Measurements from ENCODE around the gene DNAI1. TPM values are rescaled to one million over a fixed set of nuclear protein-coding genes. Genes with fewer than 3 reads are reported as not detected.
"Not testable (repeated sequence)": the region's sequence is repeated elsewhere in the genome, so short reads cannot be mapped to it uniquely, and the experiment has no call there.

DNAI1 gene
- total and polyA plus RNA-seq, 7 experiments from 2014 or later, result not detected

- Mint-ChIP-seq H3K9me3 (no peaks in the 10 kb centered on the region), H3K4me3 (no peak overlapping the region), H3K27ac (no peak overlapping the region), H3K36me3 (peaks cover 0 to 21% (median 0%) of the 10 kb centered on the region in 5 donors), H3K27me3 (no peaks in the 10 kb centered on the region), H3K4me1 (peaks cover 0 to 7% (median 0%) of the 10 kb centered on the region in 7 donors)
- no peaks in the 10 kb centered on the region for H3K27me3 ChIP-seq (ENCODE audit: control insufficient read depth in 2 of 2, insufficient read depth in 2 of 2, low read length in 2 of 2)
- CTCF ChIA-PET, result no interaction called here
- no peaks in the 10 kb centered on the region for H3K4me1 ChIP-seq (ENCODE audit: control insufficient read depth in 2 of 2, insufficient read depth in 2 of 2, low read length in 2 of 2)
- no peak overlapping the region for H3K4me3 ChIP-seq (ENCODE audit: low read length)
- no peaks in the 10 kb centered on the region for H3K36me3 ChIP-seq (ENCODE audit: control insufficient read depth in 2 of 3, insufficient read depth in 3 of 3, low read length in 3 of 3)
- ATAC-seq (no peak), DNase-seq (no peak)
- no peaks in the 10 kb centered on the region for H3K9me3 ChIP-seq (ENCODE audit: control insufficient read depth in 2 of 3, low read length in 3 of 3)
- intact Hi-C loops (cut with micrococcal nuclease), result no loop called here
- no peak overlapping the region for H3K27ac ChIP-seq (ENCODE audit: low read depth, low read length)
- POLR2A ChIA-PET, result no interaction called here
Observed at GRCh38 chr9:34426347-34427074, 32.1 kb upstream of the DNAI1 start.

GRCh38 chr9:34428325-34428958, 30.2 kb upstream of the DNAI1 start:
- CTCF ChIA-PET, result interaction anchor here (1.9 kb wide), 1 partner anchor 25 kb away, joined by 5 read pairs; no protein-coding TSS in a partner anchor
- peaks cover 0 to 8% (median 0%) of the 10 kb centered on the region in 7 donors for H3K4me1 Mint-ChIP-seq
- no peak for DNase-seq
- H3K36me3 Mint-ChIP-seq, result peaks cover 0 to 22% (median 0%) of the 10 kb centered on the region in 5 donors
- no peaks in the 10 kb centered on the region for H3K27me3 ChIP-seq (ENCODE audit: control insufficient read depth in 2 of 2, insufficient read depth in 2 of 2, low read length in 2 of 2)
- H3K27ac ChIP-seq (ENCODE audit: low read depth, low read length), result no peak overlapping the region
- H3K9me3 ChIP-seq (ENCODE audit: control insufficient read depth in 2 of 3, low read length in 3 of 3), result no peaks in the 10 kb centered on the region
- intact Hi-C loops (cut with micrococcal nuclease), result no loop called here
- H3K4me1 ChIP-seq (ENCODE audit: control insufficient read depth in 2 of 2, insufficient read depth in 2 of 2, low read length in 2 of 2), result no peaks in the 10 kb centered on the region
- no peaks in the 10 kb centered on the region for H3K9me3 Mint-ChIP-seq
- no peaks in the 10 kb centered on the region for H3K36me3 ChIP-seq (ENCODE audit: control insufficient read depth in 2 of 3, insufficient read depth in 3 of 3, low read length in 3 of 3)
- ATAC-seq, result no peak
- H3K27ac Mint-ChIP-seq, result no peak overlapping the region
- no peaks in the 10 kb centered on the region for H3K27me3 Mint-ChIP-seq
- POLR2A ChIA-PET, result no interaction called here
- no peak overlapping the region for H3K4me3 ChIP-seq (ENCODE audit: low read length)
- H3K4me3 Mint-ChIP-seq, result no peak overlapping the region

- intact Hi-C loops (cut with micrococcal nuclease), result no loop called here
- no peak for ATAC-seq
- H3K9me3 ChIP-seq (ENCODE audit: control insufficient read depth in 2 of 3, low read length in 3 of 3), result no peaks in the 10 kb centered on the region
- ChIA-PET CTCF (interaction anchor here (1.9 kb wide), 1 partner anchor 161 kb away, joined by 8 read pairs; no protein-coding TSS in a partner anchor), POLR2A (no interaction called here)
- H3K4me1 Mint-ChIP-seq, result peaks cover 0 to 6% (median 0%) of the 10 kb centered on the region in 7 donors
- H3K4me3 ChIP-seq (ENCODE audit: low read length), result no peak overlapping the region
- H3K27me3 ChIP-seq (ENCODE audit: control insufficient read depth in 2 of 2, insufficient read depth in 2 of 2, low read length in 2 of 2), result no peaks in the 10 kb centered on the region
- no peak overlapping the region for H3K27ac ChIP-seq (ENCODE audit: low read depth, low read length)
- H3K36me3 ChIP-seq (ENCODE audit: control insufficient read depth in 2 of 3, insufficient read depth in 3 of 3, low read length in 3 of 3), result no peaks in the 10 kb centered on the region
- H3K27ac Mint-ChIP-seq, result peak overlapping the region in 1 of 9 donors; percentile 68
- H3K4me1 ChIP-seq (ENCODE audit: control insufficient read depth in 2 of 2, insufficient read depth in 2 of 2, low read length in 2 of 2), result no peaks in the 10 kb centered on the region
- peaks cover 0 to 21% (median 0%) of the 10 kb centered on the region in 5 donors for H3K36me3 Mint-ChIP-seq
- DNase-seq, result peak in 1 of 9 donors; percentile 25
- no peaks in the 10 kb centered on the region for H3K9me3 Mint-ChIP-seq
- H3K27me3 Mint-ChIP-seq, result no peaks in the 10 kb centered on the region
- H3K4me3 Mint-ChIP-seq, result no peak overlapping the region
Observed at GRCh38 chr9:34430843-34431437, 27.7 kb upstream of the DNAI1 start.

DNA sequence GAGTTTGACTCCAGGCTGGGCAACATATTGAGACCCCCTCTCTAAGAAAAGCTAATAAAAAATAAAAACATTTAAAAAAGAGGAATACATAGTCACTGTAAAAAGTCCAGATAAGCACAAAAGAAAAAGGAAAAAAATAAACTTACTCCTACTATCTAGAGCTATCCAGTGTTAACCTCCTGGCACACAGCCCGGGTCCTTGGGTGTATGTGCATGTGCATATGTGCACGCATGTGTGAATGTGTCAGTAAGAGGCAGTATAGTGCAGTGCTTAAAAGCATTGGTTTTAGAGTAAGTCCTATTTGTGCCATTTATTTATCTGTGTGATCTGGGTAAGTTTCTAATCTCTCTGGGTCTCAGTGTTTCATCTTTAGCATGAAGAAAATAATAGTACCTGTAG, 26.9 kb upstream of the DNAI1 start:
- H3K4me3 ChIP-seq (ENCODE audit: low read length), result no peak overlapping the region
- peaks cover 0 to 21% (median 0%) of the 10 kb centered on the region in 5 donors for H3K36me3 Mint-ChIP-seq
- no peaks in the 10 kb centered on the region for H3K9me3 Mint-ChIP-seq
- ChIA-PET POLR2A (no interaction called here), CTCF (interaction anchor here (1.9 kb wide), 1 partner anchor 160 kb away, joined by 8 read pairs; no protein-coding TSS in a partner anchor)
- H3K27ac ChIP-seq (ENCODE audit: low read depth, low read length), result no peak overlapping the region
- H3K27ac Mint-ChIP-seq, result no peak overlapping the region
- H3K9me3 ChIP-seq (ENCODE audit: control insufficient read depth in 2 of 3, low read length in 3 of 3), result no peaks in the 10 kb centered on the region
- no peaks in the 10 kb centered on the region for H3K27me3 Mint-ChIP-seq
- DNase-seq (no peak), ATAC-seq (no peak)
- H3K4me1 Mint-ChIP-seq, result peaks cover 0 to 6% (median 0%) of the 10 kb centered on the region in 7 donors
- intact Hi-C loops (cut with micrococcal nuclease), result no loop called here
- no peak overlapping the region for H3K4me3 Mint-ChIP-seq
- no peaks in the 10 kb centered on the region for H3K4me1 ChIP-seq (ENCODE audit: control insufficient read depth in 2 of 2, insufficient read depth in 2 of 2, low read length in 2 of 2)
- no peaks in the 10 kb centered on the region for H3K27me3 ChIP-seq (ENCODE audit: control insufficient read depth in 2 of 2, insufficient read depth in 2 of 2, low read length in 2 of 2)
- H3K36me3 ChIP-seq (ENCODE audit: control insufficient read depth in 2 of 3, insufficient read depth in 3 of 3, low read length in 3 of 3), result no peaks in the 10 kb centered on the region

- Mint-ChIP-seq H3K4me3 (no peak overlapping the region), H3K36me3 (peaks cover 0 to 17% (median 7%) of the 10 kb centered on the region in 5 donors), H3K4me1 (peaks cover 6 to 26% (median 17%) of the 10 kb centered on the region in 7 donors), H3K27ac (no peak overlapping the region), H3K9me3 (no peaks in the 10 kb centered on the region), H3K27me3 (no peaks in the 10 kb centered on the region)
- peak in 8 of 9 donors; percentile 49 to 74 (median 65) for DNase-seq
- POLR2A ChIA-PET, result no interaction called here
- CTCF ChIA-PET, result interaction anchor here (1.1 to 2.3 kb wide), 5 partner anchors 25 to 197 kb away, joined by 3 to 15 read pairs (median 3); no protein-coding TSS in a partner anchor
- ATAC-seq, result peak; percentile 92
- Histone ChIP-seq H3K4me1 (ENCODE audit: control insufficient read depth in 2 of 2, insufficient read depth in 2 of 2, low read length in 2 of 2) (peaks cover 0 to 6% of the 10 kb centered on the region in 2 donors), H3K27ac (ENCODE audit: low read depth, low read length) (no peak overlapping the region), H3K36me3 (ENCODE audit: control insufficient read depth in 2 of 3, insufficient read depth in 3 of 3, low read length in 3 of 3) (peaks cover 0 to 4% (median 0%) of the 10 kb centered on the region in 3 experiments), H3K9me3 (ENCODE audit: control insufficient read depth in 2 of 3, low read length in 3 of 3) (no peaks in the 10 kb centered on the region), H3K27me3 (ENCODE audit: control insufficient read depth in 2 of 2, insufficient read depth in 2 of 2, low read length in 2 of 2) (no peaks in the 10 kb centered on the region), H3K4me3 (ENCODE audit: low read length) (no peak overlapping the region)
- intact Hi-C loops (cut with micrococcal nuclease), result loop anchor here (1.0 kb wide), 6 partner anchors 21 to 197 kb away; partner anchors contain the start of genes DNAI1 (in 1 of the 2) and FAM219A (in 1 of the 2)
Observed at GRCh38 chr9:34437006-34437925, 21.3 kb upstream of the DNAI1 start.

DNA sequence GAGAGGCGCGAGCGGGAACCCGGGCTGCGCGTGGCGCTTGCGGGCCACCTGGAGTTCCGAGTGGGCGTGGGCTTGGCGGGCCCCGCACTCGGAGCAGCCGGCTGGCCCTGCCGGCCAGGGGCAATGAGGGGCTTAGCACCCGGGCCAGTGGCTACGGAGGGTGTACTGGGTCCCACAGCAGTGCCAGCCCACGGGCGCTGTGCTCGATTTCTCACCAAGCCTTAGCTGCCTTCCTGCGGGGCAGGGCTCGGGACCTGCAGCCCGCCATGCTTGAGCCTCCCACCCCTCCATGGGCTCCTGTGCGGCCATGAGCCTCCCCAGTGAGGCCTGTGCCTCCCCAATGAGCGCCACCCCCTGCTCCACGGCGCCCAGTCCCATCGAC, 20.7 kb upstream of the DNAI1 start:
- Mint-ChIP-seq H3K4me1 (peaks cover 6 to 26% (median 17%) of the 10 kb centered on the region in 7 donors), H3K36me3 (peaks cover 0 to 14% (median 7%) of the 10 kb centered on the region in 5 donors)
- H3K4me1 ChIP-seq (ENCODE audit: control insufficient read depth in 2 of 2, insufficient read depth in 2 of 2, low read length in 2 of 2); H3K27me3 ChIP-seq (ENCODE audit: control insufficient read depth in 2 of 2, insufficient read depth in 2 of 2, low read length in 2 of 2); H3K4me3 Mint-ChIP-seq; H3K4me3 ChIP-seq (ENCODE audit: low read length); H3K9me3 ChIP-seq (ENCODE audit: control insufficient read depth in 2 of 3, low read length in 3 of 3); DNase-seq; H3K9me3 Mint-ChIP-seq; H3K27ac Mint-ChIP-seq; H3K36me3 ChIP-seq (ENCODE audit: control insufficient read depth in 2 of 3, insufficient read depth in 3 of 3, low read length in 3 of 3); H3K27ac ChIP-seq (ENCODE audit: low read depth, low read length); ATAC-seq; POLR2A ChIA-PET; H3K27me3 Mint-ChIP-seq: not testable (repeated sequence)
- CTCF ChIA-PET, result interaction anchor here (0.7 to 1.5 kb wide), 5 partner anchors 62 to 272 kb away, joined by 3 to 5 read pairs (median 3); no protein-coding TSS in a partner anchor
- intact Hi-C loops (cut with micrococcal nuclease), result loop anchor here (1.0 kb wide), 6 partner anchors 20 to 196 kb away; partner anchors contain the start of genes DNAI1 (in 1 of the 2) and FAM219A (in 1 of the 2)
